Measurements from ENCODE around the gene TRIM26.
A peak's percentile ranks its signal among the peaks of the same experiment; 100 is the strongest.
"Not testable (repeated sequence)": the region's sequence is repeated elsewhere in the genome, so short reads cannot be mapped to it uniquely, and the experiment has no call there.

TRIM26 gene

GRCh38 chr6:30212865-30213666, at the start of gene TRIM26:
Gene TRIM26 (minus strand): TSS chr6:30213406. CDS start chr6:30199103, 14,303 bp downstream.
- peak; percentile 98 for DNase-seq

- peak; percentile 52 to 56 for DNase-seq
Measured at GRCh38 chr6:30260036-30260504, 46.9 kb upstream of the TRIM26 start.

GRCh38 chr6:30259140-30260035, 46.2 kb upstream of the TRIM26 start:
- peak; percentile 79 to 81 for DNase-seq

GRCh38 chr6:30258204-30258603, 45.0 kb upstream of the TRIM26 start:
- DNase-seq, result peak; percentile 24 to 35

- DNase-seq, result not testable (repeated sequence)
Measured at GRCh38 chr6:30252417-30252816, 39.2 kb upstream of the TRIM26 start.

GRCh38 chr6:30244560-30244959, 31.4 kb upstream of the TRIM26 start:
- no peak for DNase-seq

GRCh38 chr6:30238178-30238795, 25.1 kb upstream of the TRIM26 start:
- DNase-seq, result peak in 1 of 2 experiments; percentile 20

GRCh38 chr6:30234356-30234755, 21.1 kb upstream of the TRIM26 start:
- DNase-seq, result no peak

- DNase-seq, result no peak
Measured at GRCh38 chr6:30231067-30231466, 17.9 kb upstream of the TRIM26 start.

- no peak for DNase-seq
Measured at GRCh38 chr6:30227763-30228487, 14.7 kb upstream of the TRIM26 start.

- no peak for DNase-seq
Measured at GRCh38 chr6:30227242-30227722, 14.1 kb upstream of the TRIM26 start.

GRCh38 chr6:30223339-30223738, 10.1 kb upstream of the TRIM26 start:
- no peak for DNase-seq

GRCh38 chr6:30221956-30222355, 8.8 kb upstream of the TRIM26 start:
- not testable (repeated sequence) for DNase-seq

GRCh38 chr6:30221395-30221794, 8.2 kb upstream of the TRIM26 start:
- DNase-seq, result not testable (repeated sequence)

GRCh38 chr6:30219244-30219643, 6.0 kb upstream of the TRIM26 start:
- peak; percentile 53 to 63 for DNase-seq

GRCh38 chr6:30216096-30216495, 2.9 kb upstream of the TRIM26 start:
- DNase-seq, result no peak

GRCh38 chr6:30214657-30214982, 1.4 kb upstream of the TRIM26 start:
- no peak for DNase-seq

GRCh38 chr6:30213957-30214656, 901 bp upstream of the TRIM26 start:
- peak; percentile 75 to 84 for DNase-seq

GRCh38 chr6:30213667-30213956, 406 bp upstream of the TRIM26 start:
- no peak for DNase-seq

- DNase-seq, result no peak
Measured at GRCh38 chr6:30211899-30212298, 1.3 kb downstream of the TRIM26 start.

- no peak for DNase-seq
Measured at GRCh38 chr6:30211306-30211705, 1.9 kb downstream of the TRIM26 start.

Data from activated T-cell treated with anti-CD3 and anti-CD28 coated beads, Interleukin-2, amount 50 U/mL, for 48 hours (primary cell).